MCF 10A (cell line): ENCODE data around the gene SCARB1. TPM values are rescaled to one million over a fixed set of nuclear protein-coding genes. Genes with fewer than 3 reads are reported as not detected.

Experiments used
- BruUV-seq: library from RNA; stranded (reverse); fragments of 400-500 nt; replicated peaks from 2 replicates; lab custom pipeline; 2021; lab: Mats Ljungman, UMichigan
- CTCF ChIA-PET: fragments of 300-600 bp; sonication (Branson Sonifier 250); formaldehyde crosslinking; extraction: SDS; loops from one replicate; lab custom pipeline; 2021; ENCODE audit warnings: antibody characterized with exemption, inconsistent platforms; lab: Yijun Ruan, JAX
- POLR2A ChIA-PET: fragments of 300-600, 350-650 bp; sonication (Branson Sonifier 250); formaldehyde crosslinking; extraction: SDS; loops from one replicate; lab custom pipeline; 2020; ENCODE audit warnings: antibody characterized with exemption, inconsistent platforms; lab: Yijun Ruan, JAX
- DNase-seq: peaks from one replicate; pipeline ENCODE4 v3.0.0-alpha.2; 2018; ENCODE audit not compliant: unreplicated experiment
- H3K27ac Mint-ChIP-seq: one replicate; pipeline ENCODE4 v1.8.0; 2022; ENCODE audit warnings: mild to moderate bottlenecking, low read depth, mixed read lengths; ENCODE audit not compliant: unreplicated experiment
- H3K27me3 Mint-ChIP-seq: one replicate; pipeline ENCODE4 v1.8.0; 2022; ENCODE audit warnings: mixed read lengths; ENCODE audit not compliant: insufficient read depth, unreplicated experiment
- H3K36me3 Mint-ChIP-seq: one replicate; pipeline ENCODE4 v1.8.0; 2022; ENCODE audit warnings: mild to moderate bottlenecking, moderate library complexity, mixed read lengths; ENCODE audit not compliant: insufficient read depth, unreplicated experiment
- H3K4me1 Mint-ChIP-seq: one replicate; pipeline ENCODE4 v1.8.0; 2022; ENCODE audit warnings: mixed read lengths; ENCODE audit not compliant: insufficient read depth, unreplicated experiment
- H3K4me3 Mint-ChIP-seq: one replicate; pipeline ENCODE4 v1.8.0; 2022; ENCODE audit warnings: mild to moderate bottlenecking, moderate library complexity, mixed read lengths; ENCODE audit not compliant: unreplicated experiment
- H3K9me3 Mint-ChIP-seq: one replicate; pipeline ENCODE4 v1.8.0; 2022; ENCODE audit warnings: mixed read lengths; ENCODE audit not compliant: unreplicated experiment
- intact Hi-C: fragments of 100-400 bp; cut with micrococcal nuclease; formaldehyde crosslinking; loops from 2 replicates; pipeline ENCODE4 v1.14.1; 2022
- total RNA-seq: library from RNA; stranded (reverse); gene quantifications from 2 replicates; pipeline ENCODE4 v1.2.3, GENCODE V29; 2022
- TF ChIP-seq, protein P1 (sequence below): fragments of 200-600 bp; IDR thresholded peaks from one replicate; pipeline ENCODE4 v1.8.0; 2022; ENCODE audit warnings: antibody characterized with exemption, mild to moderate bottlenecking; ENCODE audit not compliant: unreplicated experiment

SCARB1 gene
- total RNA-seq, 1 experiment from 2014 or later: 71.0 TPM

DNA sequence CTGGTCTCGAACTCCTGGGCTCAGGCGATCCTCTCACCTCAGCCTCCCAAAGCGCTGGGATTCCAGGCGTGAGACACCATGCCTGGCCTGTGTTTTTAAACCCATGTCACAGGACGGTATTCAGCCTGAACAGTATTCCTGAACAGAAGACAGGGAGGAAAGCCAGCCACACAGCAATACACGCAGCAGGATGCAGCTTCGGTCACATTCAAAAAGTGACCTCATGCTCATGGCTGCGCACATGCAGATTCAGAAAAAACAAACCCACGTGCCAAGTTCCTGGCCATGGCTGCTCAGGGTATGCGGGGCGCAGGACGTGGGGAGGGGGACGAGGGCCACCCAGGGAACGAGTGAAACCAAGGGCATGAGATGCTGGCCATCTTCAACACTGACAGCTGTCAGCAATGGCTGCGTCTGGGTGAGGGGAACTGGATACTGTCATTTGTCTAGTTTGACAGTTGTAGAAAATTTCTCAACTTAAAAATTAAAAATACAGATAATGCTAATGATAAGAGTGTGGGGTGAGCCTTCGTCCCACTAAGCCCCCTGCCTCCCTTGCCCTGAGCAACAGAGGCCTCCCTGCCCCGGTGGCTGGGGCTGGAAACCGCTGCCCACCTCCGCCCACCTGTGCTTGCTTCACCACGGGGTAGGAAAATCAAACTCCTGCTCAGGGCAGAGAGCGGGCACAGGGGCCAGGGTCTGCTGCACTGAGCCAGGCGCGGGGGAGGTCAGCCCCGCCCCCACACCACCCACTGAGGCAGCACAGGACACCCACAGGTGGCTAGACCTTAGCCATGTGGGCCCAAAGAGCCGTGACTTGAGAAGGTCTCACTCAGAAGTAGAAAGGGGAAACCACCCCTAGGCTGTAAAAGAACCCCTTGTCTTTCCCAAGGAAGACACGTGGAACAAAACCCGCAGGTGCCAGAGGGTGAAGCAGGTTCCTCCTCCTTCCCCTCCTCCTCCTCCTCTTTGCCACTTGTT is 84.2 kb downstream of the SCARB1 start:
- Mint-ChIP-seq H3K36me3 (peaks cover 27% of the 10 kb centered on the region), H3K4me3 (no peak overlapping the region), H3K27me3 (no peaks in the 10 kb centered on the region), H3K4me1 (peaks cover 19% of the 10 kb centered on the region), H3K9me3 (no peaks in the 10 kb centered on the region), H3K27ac (no peak overlapping the region)
- ChIA-PET CTCF (interaction anchor here (0.6 kb wide), 1 partner anchor 17 kb away, joined by 3 read pairs; no protein-coding TSS in a partner anchor), POLR2A (no interaction called here)
- intact Hi-C loops: no loop called here
- TF ChIP-seq, protein P1, sequence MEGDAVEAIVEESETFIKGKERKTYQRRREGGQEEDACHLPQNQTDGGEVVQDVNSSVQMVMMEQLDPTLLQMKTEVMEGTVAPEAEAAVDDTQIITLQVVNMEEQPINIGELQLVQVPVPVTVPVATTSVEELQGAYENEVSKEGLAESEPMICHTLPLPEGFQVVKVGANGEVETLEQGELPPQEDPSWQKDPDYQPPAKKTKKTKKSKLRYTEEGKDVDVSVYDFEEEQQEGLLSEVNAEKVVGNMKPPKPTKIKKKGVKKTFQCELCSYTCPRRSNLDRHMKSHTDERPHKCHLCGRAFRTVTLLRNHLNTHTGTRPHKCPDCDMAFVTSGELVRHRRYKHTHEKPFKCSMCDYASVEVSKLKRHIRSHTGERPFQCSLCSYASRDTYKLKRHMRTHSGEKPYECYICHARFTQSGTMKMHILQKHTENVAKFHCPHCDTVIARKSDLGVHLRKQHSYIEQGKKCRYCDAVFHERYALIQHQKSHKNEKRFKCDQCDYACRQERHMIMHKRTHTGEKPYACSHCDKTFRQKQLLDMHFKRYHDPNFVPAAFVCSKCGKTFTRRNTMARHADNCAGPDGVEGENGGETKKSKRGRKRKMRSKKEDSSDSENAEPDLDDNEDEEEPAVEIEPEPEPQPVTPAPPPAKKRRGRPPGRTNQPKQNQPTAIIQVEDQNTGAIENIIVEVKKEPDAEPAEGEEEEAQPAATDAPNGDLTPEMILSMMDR: no peak
- no peak for DNase-seq
- no TSS peak for BruUV-seq

DNA sequence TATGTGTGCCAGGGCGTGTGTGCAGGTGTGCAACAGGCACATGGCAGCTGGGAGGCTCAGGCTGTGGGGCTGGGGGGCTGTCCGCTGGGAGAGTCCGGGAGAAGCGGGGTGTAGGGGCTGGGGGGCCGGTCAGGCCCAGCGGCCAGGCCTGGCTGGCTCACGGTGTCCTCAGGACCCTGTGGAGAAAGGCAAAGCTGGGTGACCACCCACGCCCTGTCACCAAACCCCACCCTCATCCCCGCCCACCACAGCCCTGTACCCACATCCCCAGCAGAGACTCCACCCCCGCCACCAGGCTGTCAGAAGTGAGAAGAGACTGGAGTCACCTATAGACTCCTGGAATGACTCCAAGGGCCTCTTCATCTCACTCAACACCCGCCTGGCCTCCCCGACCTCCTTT is 85.3 kb downstream of the SCARB1 start:
- BruUV-seq: no TSS peak
- intact Hi-C loops: no loop called here
- Mint-ChIP-seq H3K4me3 (no peak overlapping the region), H3K27me3 (no peaks in the 10 kb centered on the region), H3K36me3 (peaks cover 18% of the 10 kb centered on the region), H3K9me3 (no peaks in the 10 kb centered on the region), H3K4me1 (peaks cover 24% of the 10 kb centered on the region), H3K27ac (no peak overlapping the region)
- ChIA-PET POLR2A (interaction anchor here (0.7 kb wide), 1 partner anchor 1178 kb away, joined by 3 read pairs; no protein-coding TSS in a partner anchor), CTCF (no interaction called here)
- no peak for DNase-seq
- TF ChIP-seq, protein P1: no peak

GRCh38 chr12:124777399-124778372 is 86.0 kb downstream of the SCARB1 start:
- intact Hi-C loops: no loop called here
- peaks cover 27% of the 10 kb centered on the region for H3K4me1 Mint-ChIP-seq
- TF ChIP-seq, protein P1: no peak
- H3K36me3 Mint-ChIP-seq: peaks cover 14% of the 10 kb centered on the region
- H3K27me3 Mint-ChIP-seq: no peaks in the 10 kb centered on the region
- no peak overlapping the region for H3K27ac Mint-ChIP-seq
- TSS peak; percentile 57 for BruUV-seq
- no peaks in the 10 kb centered on the region for H3K9me3 Mint-ChIP-seq
- ChIA-PET CTCF (interaction anchor here (0.6 to 1.1 kb wide), 3 partner anchors 8 to 351 kb away, joined by 3 read pairs; no protein-coding TSS in a partner anchor), POLR2A (interaction anchor here (0.6 to 0.7 kb wide), 2 partner anchors 15 to 170 kb away, joined by 3 read pairs; no protein-coding TSS in a partner anchor)
- DNase-seq: peak; percentile 47
- no peak overlapping the region for H3K4me3 Mint-ChIP-seq
